ENCODE results near the gene ANKRD33B.

GRCh38 chr5:10573487-10574145, 9.7 kb downstream of the ANKRD33B start:
- TF ChIP-seq CTCF (optimal IDR thresholded peaks at IDR 0.05 in 1 of 3, IDR thresholded peaks at IDR 0.05 in 1 of 3, conservative IDR thresholded peaks at IDR 0.05 in 1 of 3; ENCODE audit: extremely low read depth in 1 of 3, insufficient read depth in 2 of 3, low read length in 3 of 3) (no peak), EZH2 (IDR thresholded peaks at IDR 0.05; ENCODE audit: low read length) (no peak)

All from keratinocyte (primary cell).